ENCODE measurements around the gene STUB1.
A peak's percentile ranks its signal among the peaks of the same experiment; 100 is the strongest.

Gene STUB1

GRCh38 chr16:648071-648780 lies 32.0 kb upstream of the STUB1 start:
- Histone ChIP-seq H3K27ac (peak overlapping the region; percentile 91), H3K36me3 (peaks cover 30% of the 10 kb centered on the region), H3K9me3 (ENCODE audit: severe bottlenecking) (no peaks in the 10 kb centered on the region), H3K4me3 (ENCODE audit: low read depth, low read length) (peak overlapping the region; percentile 58), H3K27me3 (ENCODE audit: insufficient read depth, low read depth, severe bottlenecking) (no peaks in the 10 kb centered on the region)
- peak; percentile 73 for DNase-seq
- TF ChIP-seq CTCF (IDR thresholded peaks at IDR 0.05; ENCODE audit: low read depth, low read length): peak; percentile 86

DNA sequence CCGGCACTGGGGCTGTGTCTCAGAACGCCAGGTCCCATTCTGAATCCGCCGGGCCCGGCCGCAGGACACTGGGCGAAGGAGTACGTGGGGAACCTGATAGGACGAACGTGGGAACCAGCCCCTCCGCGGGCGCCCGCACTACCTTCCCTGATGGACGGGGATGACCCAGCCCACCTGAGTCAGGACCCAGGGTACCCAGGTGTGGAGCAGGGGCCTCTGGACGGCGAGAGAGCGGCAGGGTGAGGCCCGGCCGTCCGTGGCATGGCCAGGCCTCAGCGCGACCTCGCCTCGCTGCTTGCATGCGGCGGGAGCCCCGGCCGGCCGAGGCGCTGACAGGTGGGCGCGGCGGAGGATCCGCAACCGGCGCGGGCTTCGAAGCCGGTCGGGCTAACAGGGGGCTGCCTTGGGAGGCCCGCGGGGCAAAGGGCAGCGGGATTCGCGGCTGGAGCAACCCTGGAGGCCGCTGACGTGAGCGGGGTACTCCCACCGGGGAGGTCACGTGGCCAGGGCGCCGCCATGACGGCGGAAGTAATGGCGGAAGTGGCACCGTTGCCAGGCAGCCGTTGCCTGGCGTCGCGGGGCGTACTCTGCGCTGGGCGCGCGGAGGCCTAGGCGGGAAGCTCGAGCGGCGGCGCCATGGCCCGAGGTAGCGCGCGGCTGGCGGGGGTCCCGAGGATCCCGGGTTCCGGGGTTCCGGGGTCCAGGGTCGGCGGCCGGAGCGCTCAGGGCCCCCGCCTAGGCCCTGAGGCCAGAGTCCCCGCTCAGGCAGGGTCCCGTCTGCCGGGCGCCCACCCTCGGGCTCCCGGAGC lies 31.2 kb upstream of the STUB1 start, which contains the start of gene WDR90:
TSS of gene WDR90 (plus strand) at position 585 of the 809 bp plus-strand sequence. CDS start at position 637, 52 bp downstream.
- peaks cover 37% of the 10 kb centered on the region for H3K36me3 ChIP-seq
- peak; percentile 93 for DNase-seq

DNA sequence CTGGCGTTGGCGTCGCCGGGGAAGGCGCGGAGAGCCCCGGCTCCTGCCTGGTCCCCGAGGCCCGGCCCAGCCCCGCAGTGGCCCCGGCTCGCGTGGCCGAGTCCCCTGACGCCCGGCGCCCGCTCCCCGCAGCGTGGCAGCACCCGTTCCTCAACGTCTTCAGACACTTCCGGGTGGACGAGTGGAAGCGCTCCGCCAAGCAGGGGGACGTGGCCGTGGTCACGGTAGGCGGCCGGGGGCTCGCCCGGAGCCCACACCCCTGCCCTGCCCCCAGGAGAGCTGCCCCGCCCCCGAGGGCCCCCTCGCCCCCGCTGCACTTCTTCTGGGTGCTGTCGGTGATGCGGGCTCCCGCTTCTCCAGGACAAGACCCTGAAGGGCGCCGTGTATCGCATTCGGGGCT lies 30.6 kb upstream of the STUB1 start:
- Histone ChIP-seq H3K4me3 (ENCODE audit: low read depth, low read length) (peak overlapping the region; percentile 58), H3K36me3 (peaks cover 39% of the 10 kb centered on the region), H3K27me3 (ENCODE audit: insufficient read depth, low read depth, severe bottlenecking) (no peaks in the 10 kb centered on the region), H3K9me3 (ENCODE audit: severe bottlenecking) (no peaks in the 10 kb centered on the region), H3K27ac (peak overlapping the region; percentile 91)
- DNase-seq: no peak
- TF ChIP-seq CTCF (IDR thresholded peaks at IDR 0.05; ENCODE audit: low read depth, low read length): no peak

More for the DNA sequence above, 31.2 kb upstream of the STUB1 start, which contains the start of gene WDR90:
- Histone ChIP-seq H3K27me3 (ENCODE audit: insufficient read depth, low read depth, severe bottlenecking) (no peaks in the 10 kb centered on the region), H3K4me3 (ENCODE audit: low read depth, low read length) (peak within 1 kb of the TSS; percentile 58), H3K27ac (peak within 1 kb of the TSS; percentile 91), H3K9me3 (ENCODE audit: severe bottlenecking) (no peaks in the 10 kb centered on the region)
- no peak for TF ChIP-seq CTCF (IDR thresholded peaks at IDR 0.05; ENCODE audit: low read depth, low read length)

- H3K36me3 ChIP-seq: peaks cover 55% of the 10 kb centered on the region
- no peak for DNase-seq
Measured at GRCh38 chr16:651844-652243, 28.4 kb upstream of the STUB1 start.

More at GRCh38 chr16:651844-652243, 28.4 kb upstream of the STUB1 start:
- TF ChIP-seq CTCF (IDR thresholded peaks at IDR 0.05; ENCODE audit: low read depth, low read length): no peak
- Histone ChIP-seq H3K27me3 (ENCODE audit: insufficient read depth, low read depth, severe bottlenecking) (no peaks in the 10 kb centered on the region), H3K9me3 (ENCODE audit: severe bottlenecking) (no peaks in the 10 kb centered on the region), H3K4me3 (ENCODE audit: low read depth, low read length) (no peak overlapping the region), H3K27ac (no peak overlapping the region)

Data from WERI-Rb-1 (cell line).